K562 (cell line): ENCODE measurements around the gene MEAK7. TPM values are rescaled to one million over a fixed set of nuclear protein-coding genes. Genes with fewer than 3 reads are reported as not detected.
A peak's percentile ranks its signal among the peaks of the same experiment; 100 is the strongest.

Experiments
- ATAC-seq: fragments of 200-7000 bp; cut with Tn5 transposase; 3 replicates; pipeline ENCODE4 v1.9.1; 2020; ENCODE audit warnings: moderate library complexity
- BruUV-seq: library from RNA; stranded (reverse); fragments of 400-500 nt; replicated peaks from 2 replicates; lab custom pipeline; 2021; lab: Mats Ljungman, UMichigan
- CTCF ChIA-PET: fragments of 300-600 bp; formaldehyde crosslinking; extraction: SDS; loops from one replicate; lab custom pipeline; 2021; ENCODE audit warnings: low intra/inter-chr PET ratio; lab: Yijun Ruan, JAX
- POLR2A ChIA-PET: fragments of 300-600, 350-650 bp; sonication (Branson Sonifier 250); formaldehyde crosslinking; extraction: SDS; loops from one replicate; lab custom pipeline; 2021; ENCODE audit warnings: antibody characterized with exemption, inconsistent platforms; lab: Yijun Ruan, JAX
- DNase-seq, 4 experiments: peaks; one replicate each; pipeline versions ENCODE4 v3.0.0 to v3.0.0-alpha.2; 2011 to 2018; ENCODE audit warnings: low spot score in 3 of 4, mixed read lengths in 3 of 4; ENCODE audit errors: extremely low read depth in 1 of 4
- FAIRE-seq: peaks from 2 replicates; lab custom pipeline; 2011; peaks lifted over from hg19 to GRCh38; lab: Jason Lieb, UNC
- H2AFZ ChIP-seq: 2 replicates; pipeline ENCODE4 v1.6.0; 2011; ENCODE audit warnings: low read depth, low read length, control low read depth, inconsistent platforms
- H3K27ac ChIP-seq: fragments of 200-600 bp; 3 replicates; pipeline ENCODE4 v1.8.0; 2011; ENCODE audit warnings: low read depth, mild to moderate bottlenecking, control low read depth, inconsistent platforms, low read length, moderate library complexity, mixed read lengths; ENCODE audit errors: extremely low read depth
- H3K27me3 ChIP-seq, 2 experiments: fragments of 300-600 bp in 1 of 2; 2 replicates in 1 of 2; 3 replicates in 1 of 2; pipeline versions ENCODE4 v1.6.0 to v1.8.0; 2011; ENCODE audit warnings: inconsistent platforms in 2 of 2, low read length in 2 of 2, mild to moderate bottlenecking in 1 of 2, mixed read lengths in 1 of 2, moderate library complexity in 1 of 2; ENCODE audit not compliant: control insufficient read depth in 2 of 2, insufficient read depth in 2 of 2
- H3K36me3 ChIP-seq: fragments of 300-600 bp; 3 replicates; pipeline ENCODE4 v1.8.0; 2011; ENCODE audit warnings: mild to moderate bottlenecking, low read length, inconsistent platforms; ENCODE audit not compliant: control insufficient read depth, insufficient read depth
- H3K4me1 ChIP-seq, 2 experiments: fragments of 200-600 bp in 1 of 2; replicated peaks in 1 of 2; 2 replicates in 1 of 2; 3 replicates in 1 of 2; pipeline versions ENCODE4 v1.5.1 to v1.8.0; 2011; ENCODE audit warnings: inconsistent platforms in 2 of 2, low read length in 2 of 2, mild to moderate bottlenecking in 1 of 2, mixed read lengths in 1 of 2, moderate library complexity in 1 of 2; ENCODE audit not compliant: control insufficient read depth in 2 of 2, insufficient read depth in 2 of 2
- H3K4me2 ChIP-seq: 2 replicates; pipeline ENCODE4 v1.6.1; 2011; ENCODE audit warnings: low read length, control low read depth, inconsistent platforms, mixed read lengths; ENCODE audit not compliant: insufficient read depth
- H3K4me3 ChIP-seq: fragments of 200-600 bp; sonication (generic), shearing (Covaris generic); 2 replicates; pipeline ENCODE4 v1.5.1; 2016; ENCODE audit warnings: control low read depth, inconsistent platforms
- H3K79me2 ChIP-seq: fragments of 200-600 bp; 3 replicates; pipeline ENCODE4 v1.8.0; 2011; ENCODE audit warnings: low read length, inconsistent platforms; ENCODE audit not compliant: control insufficient read depth, insufficient read depth
- H3K9ac ChIP-seq, 2 experiments: 2 replicates each; pipeline versions ENCODE4 v1.6.0 to v1.6.1; 2011; ENCODE audit warnings: low read depth in 2 of 2, low read length in 2 of 2, control low read depth in 1 of 2, inconsistent platforms in 1 of 2, mild to moderate bottlenecking in 1 of 2, mixed read lengths in 1 of 2; ENCODE audit not compliant: insufficient read depth in 1 of 2
- H3K9me1 ChIP-seq: one replicate; pipeline ENCODE4 v1.6.0; 2011; ENCODE audit warnings: inconsistent platforms, mild to moderate bottlenecking, low read length, moderate library complexity; ENCODE audit not compliant: control insufficient read depth, insufficient read depth
- H3K9me3 ChIP-seq: replicated peaks from 2 replicates; pipeline ENCODE4 v1.5.1; 2011; ENCODE audit warnings: low read depth, low read length, inconsistent platforms; ENCODE audit not compliant: control insufficient read depth, insufficient read depth
- H4K20me1 ChIP-seq: replicated peaks from 2 replicates; pipeline ENCODE4 v1.6.1; 2011; ENCODE audit warnings: low read length, inconsistent platforms, mixed read lengths; ENCODE audit not compliant: control insufficient read depth, insufficient read depth
- BRF1 ChIP-seq: IDR thresholded peaks from 3 replicates; pipeline ENCODE4 v1.6.1; 2011; ENCODE audit warnings: borderline replicate concordance, mild to moderate bottlenecking; ENCODE audit not compliant: insufficient read length; ENCODE audit errors: extremely low read depth
- CBX1 ChIP-seq: sonication (generic); IDR thresholded peaks from 2 replicates; pipeline ENCODE4 v1.6.1; 2016; ENCODE audit warnings: antibody characterized with exemption, low read depth, mild to moderate bottlenecking
- EP300 ChIP-seq: IDR thresholded peaks from 2 replicates; pipeline ENCODE4 v1.6.1; 2012; ENCODE audit warnings: low read length, improper control_type of control experiment
- EZH2 ChIP-seq: IDR thresholded peaks from 2 replicates; pipeline ENCODE4 v1.6.1; 2012; ENCODE audit warnings: low read depth, mild to moderate bottlenecking, inconsistent platforms, low read length, borderline replicate concordance
- HMGN3 ChIP-seq: IDR thresholded peaks from 2 replicates; pipeline ENCODE4 v1.6.1; 2011; ENCODE audit warnings: borderline replicate concordance, low read depth, mild to moderate bottlenecking, mixed read lengths, low read length; ENCODE audit not compliant: insufficient read length; ENCODE audit errors: extremely low read depth
- ILF3 ChIP-seq: fragments of 450-650 bp; IDR thresholded peaks from 2 replicates; pipeline ENCODE4 v1.6.1; 2018; ENCODE audit warnings: antibody characterized with exemption, mild to moderate bottlenecking, moderate library complexity, borderline replicate concordance
- RAD51 ChIP-seq: fragments of 450-650 bp; IDR thresholded peaks from 2 replicates; pipeline ENCODE4 v1.7.1; 2016; ENCODE audit warnings: low read depth, mild to moderate bottlenecking, borderline replicate concordance
- TGIF2 ChIP-seq: sonication (generic); formaldehyde crosslinking; IDR thresholded peaks from 2 replicates; pipeline ENCODE4 v1.8.1; 2022; ENCODE audit warnings: mild to moderate bottlenecking, missing genetic modification reagents, moderate library complexity
- ZNF583 ChIP-seq: fragments of 250-450 bp; sonication (Bioruptor Pico); IDR thresholded peaks from 2 replicates; pipeline ENCODE4 v1.4.0; 2020
- ZNF75A ChIP-seq: fragments of 450-650 bp; formaldehyde crosslinking; IDR thresholded peaks from 2 replicates; pipeline ENCODE4 v1.4.0; 2020; ENCODE audit warnings: mild to moderate bottlenecking
- WGBS: fragments of 100-300 bp; shearing (Covaris generic); methylation state at CpG from one replicate; pipeline ENCODE4 v1.1.6; 2016; ENCODE audit warnings: low coverage, mixed read lengths; ENCODE audit not compliant: insufficient coverage; ENCODE audit errors: missing lambda C conversion rate; 5-methylcytosine and 5-hydroxymethylcytosine counted together
- in situ Hi-C: fragments of 300-500 bp; cut with MboI; formaldehyde crosslinking; loops from 4 replicates; pipeline ENCODE4 v1.15.0; 2018; ENCODE audit warnings: inconsistent platforms, mixed read lengths
- intact Hi-C: fragments of 100-400 bp; cut with micrococcal nuclease; formaldehyde crosslinking; loops from 2 replicates; pipeline ENCODE4 v1.14.2; 2022
- polyA plus RNA-seq, 8 experiments: library from polyadenylated mRNA; depleted of rRNA in 4 of 8; stranded (reverse) in 5 of 8; unstranded in 3 of 8; fragments of >200 nt; fragmentation: Nextera tagmentation in 2 of 8; fragmentation: Illumina TruSeq in 1 of 8; extraction: Ambion mirVana in 2 of 8; extraction: Trizol in 1 of 8; gene quantifications; 2 replicates each; pipeline versions ENCODE4 v1.2.1 to v1.2.3, GENCODE V29; 2011 to 2014; ENCODE audit warnings: inconsistent platforms in 1 of 8, missing spikeins in 1 of 8
- total RNA-seq, 7 experiments: library from RNA; depleted of rRNA in 6 of 7; stranded (reverse); fragments of >200 nt in 6 of 7; fragmentation: Illumina TruSeq in 2 of 7; extraction: Trizol in 2 of 7; gene quantifications; 2 replicates each; pipeline versions ENCODE4 v1.2.1 to v1.2.3, GENCODE V29; 2011 to 2021; ENCODE audit warnings: low replicate concordance in 1 of 7

The MEAK7 gene
- total and polyA plus RNA-seq, 9 of the 15 experiments (the other 6 are each of a cell fraction or from before 2014, with no cell fraction given) = 1.4 to 14.5 (median 6.3) TPM

GRCh38 chr16:84519855-84520254 lies 15.4 kb upstream of the MEAK7 start:
- no peak overlapping the region; the same call in 1 of the 2 replicates for H2AFZ ChIP-seq
- H3K4me3 ChIP-seq = no peak overlapping the region
- H3K9ac ChIP-seq = 0 out of 4 replicates have a peak overlapping the region, but pooled peaks of 1 of the 2 experiments have one; percentile 29
- no peaks in the 10 kb centered on the region for H3K9me1 ChIP-seq
- ChIA-PET CTCF (interaction anchor here (0.7 kb wide), 1 partner anchor 12 kb away, joined by 3 read pairs; no protein-coding TSS in a partner anchor), POLR2A (interaction anchor here (1.0 to 1.7 kb wide), 4 partner anchors 10 to 513 kb away, joined by 3 to 8 read pairs (median 3); partner anchors contain the start of gene MBTPS1)
- intact Hi-C loops = no loop called here
- H3K4me1 ChIP-seq = peaks cover 0 to 10% of the 10 kb centered on the region in 2 experiments; a peak in 3 of 5 replicates
- ATAC-seq (no peak), DNase-seq (no peak), FAIRE-seq (peak; percentile 11)
- no peaks in the 10 kb centered on the region for H4K20me1 ChIP-seq
- H3K27ac ChIP-seq = no peak overlapping the region
- H3K27me3 ChIP-seq = peaks cover 2 to 16% of the 10 kb centered on the region in 2 experiments; a peak in 3 of 5 replicates
- no peaks in the 10 kb centered on the region for H3K9me3 ChIP-seq
- no peak overlapping the region for H3K4me2 ChIP-seq
- WGBS = 28% methylated on average over 10 of the region's 11 CpGs
- H3K79me2 ChIP-seq = no peaks in the 10 kb centered on the region
- no peak for TF ChIP-seq BRF1
- TF ChIP-seq TGIF2 = no peak
- no peak for TF ChIP-seq ZNF583 (CRISPR knock-in tag)
- TF ChIP-seq ILF3 = no peak
- no peak for TF ChIP-seq EZH2
- no peak for TF ChIP-seq HMGN3
- TF ChIP-seq ZNF75A (CRISPR knock-in tag) = no peak
- no peak for TF ChIP-seq RAD51
- no peak for TF ChIP-seq EP300
- no peak for TF ChIP-seq CBX1
- TF ChIP-seq, all 486 proteins: peak for 0
- BruUV-seq = no TSS peak
- H3K36me3 ChIP-seq = no peaks in the 10 kb centered on the region
- in situ Hi-C loops = no loop called here
